Measurements from ENCODE around the gene BBLN.

- no peak for TF ChIP-seq CTCF (IDR thresholded peaks at IDR 0.05)
- TF ChIP-seq POLR2A (IDR thresholded peaks at IDR 0.05) = no peak
- TF ChIP-seq POLR2AphosphoS5 (IDR thresholded peaks at IDR 0.05) = no peak
These were observed 4.3 kb downstream of the BBLN start for GRCh38 chr9:128164307-128164885.

Data from prostate gland (tissue), 2 donors.